AG04450 (cell line): ENCODE measurements around the gene LIMK1. TPM values are rescaled to one million over a fixed set of nuclear protein-coding genes. Genes with fewer than 3 reads are reported as not detected.

ENCODE experiments used
- polyA plus RNA-seq: library from polyadenylated mRNA; depleted of rRNA; stranded (reverse); fragments of >200 nt; gene quantifications from 2 replicates; pipeline ENCODE4 v1.2.3, GENCODE V29; 2011; rRNA removed

The LIMK1 gene
- polyA plus RNA-seq, 1 experiment, result 33.0 TPM

Other genes starting within 250 kb of the LIMK1 start
- gene METTL27, start 241.3 kb upstream of the LIMK1 start, polyA plus RNA-seq, result 2.6 and 4.4 TPM in 2 replicates
- gene TMEM270, start 222.6 kb upstream of the LIMK1 start, polyA plus RNA-seq, result not detected in 2 replicates
- gene ELN, start 55.6 kb upstream of the LIMK1 start, polyA plus RNA-seq, result 2.1 and 2.8 TPM in 2 replicates
- gene EIF4H, start 90.6 kb downstream of the LIMK1 start, polyA plus RNA-seq, result 378 and 404 TPM in 2 replicates
- 0.22 and 0.26 TPM in 2 replicates for gene LAT2, start 126.2 kb downstream of the LIMK1 start, polyA plus RNA-seq
- 11.3 and 15.4 TPM in 2 replicates for gene RFC2, start 170.6 kb downstream of the LIMK1 start, polyA plus RNA-seq
- gene CLIP2, start 205.6 kb downstream of the LIMK1 start, polyA plus RNA-seq, result 7.2 and 11.9 TPM in 2 replicates